ENCODE data around the gene LASP1NB.

Gene LASP1NB

DNA sequence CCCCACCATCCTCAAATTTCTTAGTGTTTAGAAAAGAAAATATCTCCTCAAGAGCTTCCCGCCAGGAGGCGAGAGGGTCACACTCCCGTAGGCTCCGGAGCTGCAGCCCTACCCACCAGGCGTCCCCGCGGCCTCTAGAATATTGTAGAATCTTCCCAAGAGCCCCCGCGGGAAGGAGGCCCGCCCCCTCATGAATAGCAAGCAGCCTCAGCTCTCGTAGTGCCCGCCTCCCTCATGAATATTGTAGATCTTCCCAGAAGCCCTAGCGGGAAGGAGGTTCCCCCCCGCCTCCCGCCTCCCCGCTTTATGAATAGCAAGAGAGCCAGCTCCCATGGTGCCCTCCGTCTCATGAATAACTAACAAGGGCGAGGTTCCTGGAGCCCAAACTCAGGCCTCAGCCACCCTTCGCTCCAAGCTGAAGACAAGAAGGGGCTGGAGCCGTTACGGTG is 41.9 kb downstream of the LASP1NB start, which contains the start of gene FBXO47:
Gene FBXO47, minus strand, starts transcription at position 114 of the 449 bp plus-strand sequence. CDS start 4,378 bp downstream, outside the sequence.
- Histone ChIP-seq H4K20me1 (ENCODE audit: insufficient read depth, low read length) (no peaks in the 10 kb centered on the region), H2BK120ac (ENCODE audit: low read depth, low read length) (peak within 1 kb of the TSS; percentile 56; the same call in 1 of the 2 replicates), H3K56ac (ENCODE audit: extremely low read depth, insufficient read depth, low read length) (peak within 1 kb of the TSS; percentile 26), H2BK15ac (ENCODE audit: low read depth, low read length) (peak within 1 kb of the TSS; percentile 70; the same call in 1 of the 3 replicates), H2AFZ (replicated peaks; ENCODE audit: low read length, poor library complexity) (peak within 1 kb of the TSS; percentile 86), H3K4me2 (ENCODE audit: low read depth, low read length) (peak within 1 kb of the TSS; percentile 61; the same call in 1 of the 2 replicates), H2BK5ac (ENCODE audit: low read depth, low read length, poor library complexity, severe bottlenecking) (no peak within 1 kb of the TSS), H3K27me3 (ENCODE audit: control insufficient read depth, insufficient read depth, low read length) (no peaks in the 10 kb centered on the region), H3K36me3 (ENCODE audit: control insufficient read depth, insufficient read depth, low read length) (no peaks in the 10 kb centered on the region), H3K79me1 (ENCODE audit: low read depth in 1 of 2, low read length in 2 of 2) (no peaks in the 10 kb centered on the region), H4K91ac (ENCODE audit: insufficient read depth, low read depth, low read length) (peak within 1 kb of the TSS; percentile 65), H2AK9ac (replicated peaks; ENCODE audit: low read depth, low read length, poor library complexity) (no peak within 1 kb of the TSS), H3K4me3 (ENCODE audit: insufficient read depth, low read depth, low read length) (no peak within 1 kb of the TSS; the same call in 1 of the 2 replicates), H2BK20ac (ENCODE audit: low read depth, low read length) (no peak within 1 kb of the TSS), H3K14ac (replicated peaks; ENCODE audit: low read depth, low read length) (peak within 1 kb of the TSS; percentile 37; the same call in 1 of the 2 replicates), H3K27ac (ENCODE audit: insufficient read depth, low read length) (no peak within 1 kb of the TSS), H2AK5ac (ENCODE audit: low read depth, low read length) (peak within 1 kb of the TSS; percentile 43; the same call in 1 of the 2 replicates), H4K8ac (ENCODE audit: low read depth in 2 of 2, low read length in 2 of 2) (peak within 1 kb of the TSS; percentile 70 to 91), H3K23ac (ENCODE audit: low read depth, low read length) (no peak within 1 kb of the TSS), H3K9ac (ENCODE audit: low read depth, low read length) (no peak within 1 kb of the TSS), H3K4me1 (ENCODE audit: control insufficient read depth, insufficient read depth, low read length) (no peaks in the 10 kb centered on the region; the same call in 1 of the 2 replicates), H3K9me3 (ENCODE audit: control insufficient read depth, insufficient read depth, low read length) (no peaks in the 10 kb centered on the region), H3K9me1 (ENCODE audit: insufficient read depth, low read length) (no peaks in the 10 kb centered on the region), H3K4ac (ENCODE audit: low read depth, low read length) (peak within 1 kb of the TSS; percentile 58), H4K5ac (ENCODE audit: low read depth, low read length) (peak within 1 kb of the TSS; percentile 89), H3K18ac (ENCODE audit: low read depth, low read length) (no peak within 1 kb of the TSS; the same call in 1 of the 2 replicates)
- WGBS, 2 experiments (ENCODE audit: extremely low coverage in 2 of 2, insufficient read length in 1 of 2), result no CpG with 5 or more reads among the region's 21 CpGs
- TF ChIP-seq SMC3 (IDR thresholded peaks at IDR 0.05; ENCODE audit: low read depth, low read length), result no peak
- TF ChIP-seq, protein P1, sequence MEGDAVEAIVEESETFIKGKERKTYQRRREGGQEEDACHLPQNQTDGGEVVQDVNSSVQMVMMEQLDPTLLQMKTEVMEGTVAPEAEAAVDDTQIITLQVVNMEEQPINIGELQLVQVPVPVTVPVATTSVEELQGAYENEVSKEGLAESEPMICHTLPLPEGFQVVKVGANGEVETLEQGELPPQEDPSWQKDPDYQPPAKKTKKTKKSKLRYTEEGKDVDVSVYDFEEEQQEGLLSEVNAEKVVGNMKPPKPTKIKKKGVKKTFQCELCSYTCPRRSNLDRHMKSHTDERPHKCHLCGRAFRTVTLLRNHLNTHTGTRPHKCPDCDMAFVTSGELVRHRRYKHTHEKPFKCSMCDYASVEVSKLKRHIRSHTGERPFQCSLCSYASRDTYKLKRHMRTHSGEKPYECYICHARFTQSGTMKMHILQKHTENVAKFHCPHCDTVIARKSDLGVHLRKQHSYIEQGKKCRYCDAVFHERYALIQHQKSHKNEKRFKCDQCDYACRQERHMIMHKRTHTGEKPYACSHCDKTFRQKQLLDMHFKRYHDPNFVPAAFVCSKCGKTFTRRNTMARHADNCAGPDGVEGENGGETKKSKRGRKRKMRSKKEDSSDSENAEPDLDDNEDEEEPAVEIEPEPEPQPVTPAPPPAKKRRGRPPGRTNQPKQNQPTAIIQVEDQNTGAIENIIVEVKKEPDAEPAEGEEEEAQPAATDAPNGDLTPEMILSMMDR (conservative IDR thresholded peaks at IDR 0.05; ENCODE audit: low read depth, low read length), result no peak
- TF ChIP-seq NFE2L2 (IDR thresholded peaks at IDR 0.05; ENCODE audit: low read depth, low read length), result no peak
- TF ChIP-seq RCOR1 (IDR thresholded peaks at IDR 0.05; ENCODE audit: insufficient replicate concordance, low read length), result no peak
- TF ChIP-seq MAFK (IDR thresholded peaks at IDR 0.05; ENCODE audit: low read depth, low read length), result no peak
- TF ChIP-seq FOS (IDR thresholded peaks at IDR 0.05; ENCODE audit: low read depth, low read length), result no peak
- CTCF ChIA-PET, result no interaction called here
- ATAC-seq (ENCODE audit: low read depth), result peak; percentile 85
- DNase-seq, result peak; percentile 38
- intact Hi-C loops (cut with micrococcal nuclease), result no loop called here
- dilution Hi-C loops (cut with HindIII; ENCODE audit: low sequenced_read_pairs, unreplicated experiment), result no loop called here
- no TSS peak for BruUV-seq (replicated peaks)
- POLR2A ChIA-PET (ENCODE audit: unreplicated experiment), result no interaction called here
- in situ Hi-C loops (cut with MboI; ENCODE audit: low sequenced_read_pairs), result no loop called here

All from IMR-90 (cell line).